HG03095 (cell line): ENCODE results near the gene MOGAT3.
"Not testable (repeated sequence)": the region's sequence is repeated elsewhere in the genome, so short reads cannot be mapped to it uniquely, and the experiment has no call there.

Source experiments
- ATAC-seq: cut with Tn5 transposase; IDR thresholded peaks from one replicate; pipeline ENCODE4 v1.9.1; 2021; ENCODE audit warnings: moderate library complexity; ENCODE audit not compliant: unreplicated experiment

MOGAT3 gene

DNA sequence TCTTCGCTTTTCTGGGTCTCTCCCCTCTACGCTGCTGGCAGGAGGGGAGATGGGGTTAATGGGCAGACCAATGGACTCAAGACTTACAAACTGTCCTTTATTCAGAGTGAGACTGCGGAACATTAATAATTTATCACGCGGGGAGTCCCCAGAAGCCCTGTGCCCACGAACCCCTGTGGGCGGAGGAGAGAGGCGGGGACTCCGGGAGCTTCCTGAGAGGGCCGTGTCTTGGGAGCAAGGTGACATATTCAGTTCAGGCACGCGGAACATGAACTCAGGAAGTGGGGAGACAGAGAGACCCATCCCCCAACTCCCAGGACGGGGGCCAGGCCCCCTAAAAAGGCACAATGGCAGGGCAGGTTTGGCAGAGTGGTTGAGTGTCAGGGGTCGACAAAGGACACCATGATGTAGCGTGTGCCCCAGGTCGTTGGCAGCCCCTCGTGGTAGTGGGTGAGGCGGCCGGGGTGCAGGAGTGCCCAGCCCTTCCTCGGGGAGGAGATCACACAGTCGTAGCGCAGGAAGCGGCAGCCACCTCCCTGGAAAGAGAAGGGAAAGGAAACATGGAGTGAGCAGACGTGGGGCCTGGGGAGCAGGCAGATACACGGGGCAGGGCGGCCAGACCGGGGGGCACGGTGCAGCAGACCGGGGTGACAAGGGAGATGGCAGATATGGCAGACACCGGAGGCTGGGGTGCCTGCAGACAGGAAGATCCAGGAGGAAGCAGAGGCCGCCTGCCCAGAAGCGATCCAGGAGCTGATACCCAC, 5.2 kb upstream of the MOGAT3 start:
- ATAC-seq = no peak

DNA sequence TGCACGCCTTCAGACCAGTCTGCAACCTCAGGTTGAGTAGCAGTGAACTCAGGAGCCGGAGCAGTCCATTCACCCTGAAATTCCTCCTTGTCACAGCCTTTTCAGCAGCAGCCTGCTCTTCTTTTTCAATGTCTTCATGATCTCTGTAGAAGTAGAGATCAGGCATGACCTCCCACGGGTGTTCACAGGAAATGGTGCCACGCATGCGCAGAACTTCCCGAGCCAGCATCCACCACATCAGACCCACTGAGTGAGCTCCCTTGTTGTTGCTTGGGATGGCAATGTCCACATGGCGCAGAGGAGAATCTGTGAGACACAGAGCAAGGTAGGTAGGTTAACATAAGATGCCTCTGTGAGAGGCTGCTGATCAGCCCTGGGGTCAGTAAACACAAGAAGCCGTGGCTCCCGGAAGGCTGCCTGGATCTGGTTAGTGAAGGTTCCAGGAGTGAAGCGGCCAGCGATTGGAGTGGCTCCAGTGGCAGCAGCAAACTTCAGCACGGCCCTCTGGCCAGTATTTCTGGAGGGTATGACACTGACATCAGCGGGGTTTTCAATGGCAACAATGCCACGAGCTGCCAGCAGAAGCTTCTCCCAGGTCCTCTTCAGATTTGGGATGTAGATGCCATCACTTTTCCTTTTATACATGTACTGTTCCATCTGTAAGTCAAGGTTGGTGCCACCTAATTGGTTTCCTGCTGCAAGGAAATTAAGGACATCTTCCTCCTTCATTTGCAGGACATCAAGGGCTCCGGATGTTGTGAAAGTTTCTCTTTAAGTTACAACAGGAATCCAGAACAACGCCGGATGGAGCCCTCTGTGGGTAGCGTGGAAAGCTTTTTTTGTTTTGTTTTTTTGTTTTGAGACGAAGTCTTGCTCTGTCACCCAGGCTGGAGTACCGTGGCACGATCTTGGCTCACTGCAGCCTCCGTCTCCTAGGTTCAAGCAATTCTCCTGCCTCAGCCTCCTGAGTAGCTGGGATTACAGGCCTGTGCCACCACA, 3.2 kb upstream of the MOGAT3 start:
- ATAC-seq = not testable (repeated sequence)

DNA sequence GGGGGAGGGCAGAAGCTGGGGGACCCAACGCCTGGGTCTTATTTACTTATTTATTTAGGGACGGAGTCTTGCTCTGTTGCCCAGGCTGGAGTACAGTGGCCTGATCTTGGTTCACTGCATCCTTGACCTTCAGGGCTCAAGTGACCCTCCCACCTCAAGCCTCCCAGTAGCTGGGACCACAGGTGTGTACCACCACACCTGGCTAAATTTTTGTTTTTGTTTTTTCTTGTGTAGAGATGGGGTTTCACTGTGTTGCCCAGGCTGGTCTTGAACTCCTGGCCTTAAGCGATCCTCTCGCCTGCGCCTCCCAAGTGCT, 1.7 kb upstream of the MOGAT3 start:
- ATAC-seq = no peak

DNA sequence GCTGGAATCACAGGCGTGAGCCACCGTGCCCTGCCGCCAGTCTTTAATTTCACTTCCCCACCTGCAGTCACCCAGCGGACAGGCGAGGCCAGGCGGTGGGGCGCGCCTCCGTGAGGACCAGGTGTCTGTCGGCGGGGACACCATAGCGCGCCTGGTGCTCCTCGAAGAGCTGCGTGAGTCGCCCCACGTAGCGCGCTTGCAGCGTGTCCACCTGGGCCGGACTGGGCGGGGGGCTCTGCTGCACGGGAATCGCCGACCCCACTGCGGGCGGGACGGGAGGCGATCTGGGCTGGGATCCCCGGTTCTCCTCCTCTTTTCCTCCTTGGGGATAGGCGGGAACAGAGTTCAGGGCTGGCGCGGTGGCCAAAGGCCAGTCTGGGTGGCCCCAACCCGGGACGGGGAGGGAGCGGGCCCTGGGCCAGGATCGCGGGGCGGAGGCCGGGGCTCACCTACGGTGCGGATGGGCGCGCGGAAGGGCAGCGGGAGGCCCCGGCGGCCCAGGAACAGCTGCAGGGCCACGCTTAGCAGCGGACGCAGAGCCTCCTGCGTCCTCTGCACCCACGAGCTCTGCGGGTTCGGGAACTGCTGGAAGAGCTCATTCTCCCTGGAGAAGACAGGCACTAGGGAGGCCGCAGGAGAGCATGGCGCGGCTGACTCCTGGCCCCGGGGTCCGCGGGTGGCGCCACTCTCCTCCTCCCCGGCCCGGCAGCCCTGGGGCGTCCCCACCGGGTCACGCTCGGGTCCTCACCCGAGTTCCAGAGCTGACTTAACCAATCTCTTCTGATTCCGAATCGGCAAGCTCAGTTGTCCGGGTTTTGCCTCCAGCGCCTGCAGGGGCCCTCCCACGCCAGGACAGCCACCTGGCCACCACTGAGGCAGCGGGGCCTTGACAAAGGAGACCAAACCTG, 1.1 kb upstream of the MOGAT3 start:
- ATAC-seq = no peak

DNA sequence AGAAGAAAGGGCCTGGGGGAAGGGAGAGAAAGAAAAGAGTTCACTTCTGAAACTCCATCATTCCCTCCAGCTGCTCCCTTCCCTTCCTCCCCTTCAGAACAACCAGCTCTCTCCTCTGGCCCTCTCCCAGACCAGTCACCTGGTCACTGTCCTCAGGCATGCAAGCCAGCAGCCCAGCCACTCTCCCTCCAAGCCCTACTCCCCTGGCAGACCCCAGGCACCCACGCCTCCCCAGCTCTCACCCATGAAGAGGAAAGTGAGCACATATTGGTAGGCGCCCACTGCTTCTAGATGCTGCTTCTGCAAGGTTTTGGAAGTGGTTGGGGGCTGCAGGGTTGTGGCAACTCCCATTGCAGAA, 353 bp downstream of the MOGAT3 start:
- no peak for ATAC-seq

DNA sequence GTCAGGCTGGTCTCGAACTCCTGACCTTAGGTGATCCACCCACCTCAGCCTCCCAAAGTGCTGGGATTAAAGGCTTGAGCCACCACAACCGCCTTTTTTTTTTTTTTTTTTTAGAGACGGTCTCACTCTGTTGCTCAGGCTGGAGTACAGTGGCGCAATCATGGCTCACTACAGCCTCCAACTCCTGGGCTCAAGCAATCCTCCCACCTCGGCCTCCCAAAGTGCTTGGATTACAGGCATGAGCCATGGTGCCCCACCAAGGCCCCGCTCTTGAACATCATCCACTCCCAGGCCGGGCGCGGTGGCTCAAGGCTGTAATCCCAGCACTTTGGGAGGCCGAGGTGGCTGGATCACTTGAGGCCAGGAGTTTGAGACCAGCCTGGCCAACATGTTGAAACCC, 1.3 kb downstream of the MOGAT3 start:
- not testable (repeated sequence) for ATAC-seq

DNA sequence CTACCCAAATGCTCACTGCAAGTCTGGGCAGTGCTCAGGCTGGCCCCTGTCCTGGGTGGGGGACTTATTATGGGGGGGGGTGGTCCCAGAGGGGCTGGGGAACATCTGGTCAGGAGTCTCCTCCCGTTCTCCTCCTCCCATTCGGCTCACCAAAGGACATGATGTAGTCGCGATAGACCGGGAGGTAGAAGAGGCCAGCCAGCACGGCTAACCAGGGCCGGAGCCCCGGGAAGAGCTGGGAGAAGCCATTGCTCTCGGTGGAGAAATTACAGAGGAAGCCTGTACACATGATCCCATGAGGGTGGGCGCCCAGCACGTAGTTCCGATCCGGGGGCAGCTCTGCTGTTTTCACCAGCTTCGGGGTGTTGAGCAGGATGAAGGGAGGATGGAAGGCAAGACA, 2.4 kb downstream of the MOGAT3 start:
- no peak for ATAC-seq

DNA sequence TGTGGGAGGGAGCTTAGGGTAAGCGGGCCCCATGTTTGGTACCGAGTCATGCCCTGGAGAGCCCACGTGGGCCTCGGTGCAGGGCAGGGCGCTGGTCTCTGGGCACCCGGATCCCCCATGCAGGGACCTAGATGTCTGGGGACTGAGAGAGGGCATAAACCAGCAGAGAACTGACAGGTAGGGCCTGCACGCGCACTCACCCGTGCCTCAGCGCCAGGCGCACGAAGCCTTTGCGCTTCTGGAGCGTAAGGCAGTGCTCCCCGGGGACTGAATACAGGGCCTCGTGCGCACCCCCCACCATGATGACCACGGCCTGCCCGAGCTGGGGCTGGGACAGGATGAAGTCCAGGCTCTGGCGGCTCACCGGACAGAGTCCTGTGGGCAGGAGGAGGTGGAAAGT, 2.8 kb downstream of the MOGAT3 start:
- no peak for ATAC-seq

DNA sequence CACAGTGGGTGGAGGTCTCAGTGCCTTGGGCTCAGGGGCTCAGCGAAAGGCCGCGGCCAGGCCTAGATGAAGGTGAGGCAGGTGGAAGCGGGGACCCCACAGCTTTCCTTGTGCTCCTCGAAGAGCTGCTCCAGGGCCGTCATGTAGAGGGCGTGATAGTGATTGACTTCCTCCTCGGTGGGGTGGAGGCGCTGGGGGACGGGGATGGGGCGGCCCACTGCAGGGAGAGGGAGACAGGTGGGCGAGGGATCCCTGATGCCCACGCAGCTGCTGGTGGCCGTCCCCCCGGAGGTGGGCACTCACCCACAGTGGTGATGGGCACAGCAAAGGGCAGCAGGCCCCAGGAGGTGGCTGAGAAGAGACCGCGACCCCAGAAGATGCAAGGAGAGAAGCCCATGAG, 5.0 kb downstream of the MOGAT3 start:
- ATAC-seq = no peak

DNA sequence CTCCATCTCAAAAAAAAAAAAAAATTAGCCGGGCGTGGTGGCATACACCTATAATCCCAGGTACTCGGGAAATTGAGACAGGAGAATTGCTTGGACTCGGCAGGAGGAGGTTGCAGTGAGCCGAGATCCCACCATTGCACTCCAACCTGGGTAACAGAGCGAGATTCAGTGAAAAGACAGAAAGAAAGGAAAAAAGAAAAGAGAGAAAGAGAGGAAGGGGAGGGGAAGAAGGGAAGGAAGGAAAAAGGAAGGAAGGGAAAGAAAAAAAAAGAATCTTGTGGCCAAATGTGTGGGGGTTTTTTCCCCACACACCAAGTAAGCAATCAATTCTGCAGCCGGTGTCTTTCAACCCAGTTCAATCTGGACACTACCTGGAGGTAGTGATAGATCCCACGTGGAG, 11.7 kb downstream of the MOGAT3 start:
- ATAC-seq = no peak

DNA sequence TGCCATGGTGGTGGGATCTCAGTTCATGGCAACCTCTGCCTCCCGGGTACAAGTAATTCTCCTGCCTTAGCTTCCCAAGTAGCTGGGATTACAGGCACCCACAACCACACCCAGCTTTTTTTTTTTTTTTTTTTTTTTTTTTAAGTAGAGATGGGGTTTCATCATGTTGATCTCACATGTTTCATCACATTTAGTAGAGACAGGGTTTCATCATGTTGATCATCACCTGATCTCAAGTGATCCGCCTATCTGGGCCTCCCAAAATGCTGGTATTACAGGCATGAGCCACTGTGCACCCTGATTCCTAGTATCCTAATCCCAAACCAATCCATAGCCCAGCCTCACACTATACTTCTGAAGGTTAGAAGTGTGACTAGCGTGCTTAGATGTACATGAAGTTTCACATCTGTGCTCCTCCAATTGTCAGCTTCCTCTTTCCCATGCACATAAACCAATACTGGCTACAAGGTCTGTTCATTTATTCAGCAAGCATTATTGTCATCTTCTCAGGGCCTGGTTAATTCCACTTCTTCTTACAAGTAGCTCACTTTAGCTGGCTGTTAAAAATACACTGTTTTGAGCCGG, 13.9 kb downstream of the MOGAT3 start:
- no peak for ATAC-seq

DNA sequence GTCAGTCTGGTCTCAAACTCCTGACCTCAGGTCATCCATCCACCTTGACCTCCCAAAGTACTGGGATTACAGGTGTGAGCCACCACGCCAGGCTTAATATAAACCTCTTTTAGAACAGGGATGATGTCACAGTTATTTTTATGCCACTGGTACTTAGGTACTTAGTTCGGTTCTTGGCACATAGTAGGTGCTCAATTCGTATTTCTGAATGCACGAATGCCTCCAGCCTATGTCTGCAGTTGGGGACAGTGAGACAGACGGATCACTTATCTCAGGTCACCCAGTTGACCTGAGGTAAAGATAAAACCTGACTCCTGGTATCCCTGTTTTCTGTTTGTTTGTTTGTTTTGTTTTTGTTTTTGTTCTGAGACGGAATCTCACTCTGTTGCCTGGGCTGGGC, 14.6 kb downstream of the MOGAT3 start:
- ATAC-seq = no peak

DNA sequence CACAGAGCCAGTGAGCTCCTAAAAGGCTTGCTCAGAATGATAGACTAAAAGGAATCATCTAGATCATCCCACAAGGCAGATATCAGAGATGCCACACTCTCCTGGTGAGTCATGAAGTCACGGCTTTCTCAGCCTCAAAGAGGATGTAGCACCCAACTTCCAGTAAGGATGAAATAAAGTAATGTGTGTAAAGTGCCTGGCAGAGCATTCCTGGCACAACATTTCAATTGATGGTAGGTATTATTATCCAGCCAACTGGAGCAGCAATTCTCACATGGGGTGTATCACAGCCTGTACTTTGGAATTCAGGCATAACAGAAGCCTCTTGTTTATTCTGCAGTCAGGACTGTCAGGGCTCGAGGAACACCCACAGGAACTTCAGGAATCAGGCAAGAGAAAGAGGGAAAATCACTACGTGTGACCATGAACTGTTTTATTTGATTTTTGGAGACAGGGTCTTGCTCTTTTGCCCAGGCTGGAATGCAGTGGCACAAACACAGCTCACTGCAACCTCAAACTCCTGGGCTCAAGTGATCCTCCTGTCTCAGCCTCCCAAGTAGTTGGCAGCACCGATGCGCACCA, 15.5 kb downstream of the MOGAT3 start:
- ATAC-seq = no peak

DNA sequence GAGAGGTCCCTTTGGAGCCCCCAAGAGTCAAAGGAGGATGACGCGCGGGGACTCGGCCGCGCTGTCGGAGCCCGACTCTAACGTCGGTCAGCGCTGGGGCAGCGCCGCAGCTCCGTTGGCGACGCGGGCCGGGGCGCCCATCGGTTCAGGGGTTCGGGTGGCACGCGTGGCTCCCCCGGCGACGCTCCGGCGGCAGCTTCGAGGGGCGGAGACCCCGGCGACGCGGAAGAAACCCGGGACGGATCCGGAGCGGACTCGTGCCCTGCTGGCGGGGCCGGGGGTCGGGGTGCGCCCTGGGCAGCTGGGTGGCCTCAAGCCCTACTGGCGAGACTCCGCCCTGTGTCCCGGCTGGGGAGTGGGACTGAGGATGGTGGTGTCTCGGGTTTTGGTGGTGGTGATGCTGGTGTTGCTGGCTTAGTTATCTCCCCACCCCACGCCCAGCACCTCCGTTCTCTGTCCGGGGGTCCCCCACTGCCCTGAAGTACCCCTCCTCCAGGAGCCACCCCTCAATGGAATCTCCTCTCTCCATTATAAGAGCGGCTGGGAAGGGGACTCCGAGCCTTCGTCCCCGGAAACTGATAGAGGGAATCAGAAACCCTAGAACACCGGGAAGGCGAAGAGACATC, 20.6 kb downstream of the MOGAT3 start, which contains the start of gene NAT16:
TSS of gene NAT16 (minus strand) at position 164 of the 626 bp plus-strand sequence. CDS start 5,486 bp downstream, outside the sequence.
- ATAC-seq = no peak

DNA sequence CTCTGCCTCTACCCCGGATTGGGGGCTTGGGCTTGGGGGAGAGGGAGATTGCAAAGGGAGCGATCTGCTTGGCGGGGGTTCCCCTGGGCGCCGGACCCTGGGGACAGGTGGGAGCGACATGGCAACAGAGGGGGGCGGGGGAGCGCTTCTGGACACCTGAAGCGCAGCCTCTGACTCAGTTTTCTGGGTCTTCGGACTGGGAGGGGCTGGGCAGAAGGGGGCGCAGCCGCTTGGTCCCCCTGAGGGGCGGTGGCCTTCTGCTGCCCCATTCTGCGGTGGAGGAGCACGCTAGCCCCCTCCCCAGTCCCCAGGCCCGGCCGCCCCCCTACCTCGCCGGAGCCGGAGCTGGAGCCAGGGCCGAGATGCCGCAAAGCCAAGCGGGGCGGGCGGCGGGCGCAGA, 21.1 kb downstream of the MOGAT3 start:
- ATAC-seq = no peak

DNA sequence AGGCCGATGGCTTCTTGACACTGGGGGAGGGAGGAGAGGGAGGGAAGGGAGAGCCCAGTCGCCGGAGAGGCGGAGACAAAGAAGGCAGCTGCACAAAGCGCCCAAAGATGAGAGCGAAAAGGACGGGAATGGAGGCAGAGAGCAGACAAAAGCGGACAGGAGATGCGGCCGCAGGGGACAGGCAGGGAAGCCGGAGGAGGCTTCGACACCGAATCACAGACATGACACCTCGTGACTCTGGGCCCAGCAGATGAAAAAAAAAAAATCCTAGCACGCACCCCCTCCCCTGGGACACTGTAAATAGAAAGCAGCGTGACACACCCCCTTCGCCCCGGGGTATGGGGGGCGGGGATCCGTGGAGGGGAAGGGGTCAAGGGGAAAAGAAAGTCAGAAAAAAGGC, 21.7 kb downstream of the MOGAT3 start:
- no peak for ATAC-seq

DNA sequence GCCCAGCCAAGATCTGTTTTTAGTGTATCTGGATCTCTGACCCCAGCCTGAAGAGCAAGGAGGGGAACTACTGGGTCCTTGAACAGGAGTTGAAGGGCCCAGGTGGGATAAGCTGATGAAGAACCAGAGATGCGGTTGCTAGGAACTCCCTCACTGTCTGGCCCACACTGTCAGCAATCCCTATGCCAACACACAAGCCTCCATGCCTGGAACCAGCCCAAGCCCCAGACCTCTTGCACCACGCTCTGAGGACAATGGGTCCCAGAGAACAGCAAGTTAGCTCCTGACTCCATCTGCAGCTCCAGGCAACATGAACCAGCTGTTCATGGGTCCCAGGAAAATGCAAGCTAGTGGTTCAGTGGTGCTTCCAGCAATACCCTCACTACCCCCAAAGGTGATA, 23.2 kb downstream of the MOGAT3 start:
- no peak for ATAC-seq

DNA sequence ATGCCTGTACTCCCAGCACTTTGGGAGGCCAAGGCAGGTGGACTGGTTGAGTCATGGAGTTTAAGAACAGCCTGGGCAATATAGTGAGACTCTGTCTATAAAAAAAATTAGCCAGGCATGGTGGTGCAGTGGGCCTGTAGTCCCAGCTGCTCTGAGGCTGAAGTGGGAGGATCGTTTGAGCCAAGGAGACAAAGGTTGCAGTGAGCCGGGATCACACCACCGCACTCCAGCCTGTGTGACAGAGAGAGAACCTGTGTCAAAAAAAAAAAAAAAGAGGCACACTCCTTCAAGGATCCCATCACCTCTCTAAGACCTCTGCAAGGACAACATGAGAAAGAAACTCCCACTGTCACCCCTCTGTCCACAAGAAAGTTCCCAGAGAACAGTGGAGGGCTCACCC, 25.2 kb downstream of the MOGAT3 start:
- no peak for ATAC-seq

DNA sequence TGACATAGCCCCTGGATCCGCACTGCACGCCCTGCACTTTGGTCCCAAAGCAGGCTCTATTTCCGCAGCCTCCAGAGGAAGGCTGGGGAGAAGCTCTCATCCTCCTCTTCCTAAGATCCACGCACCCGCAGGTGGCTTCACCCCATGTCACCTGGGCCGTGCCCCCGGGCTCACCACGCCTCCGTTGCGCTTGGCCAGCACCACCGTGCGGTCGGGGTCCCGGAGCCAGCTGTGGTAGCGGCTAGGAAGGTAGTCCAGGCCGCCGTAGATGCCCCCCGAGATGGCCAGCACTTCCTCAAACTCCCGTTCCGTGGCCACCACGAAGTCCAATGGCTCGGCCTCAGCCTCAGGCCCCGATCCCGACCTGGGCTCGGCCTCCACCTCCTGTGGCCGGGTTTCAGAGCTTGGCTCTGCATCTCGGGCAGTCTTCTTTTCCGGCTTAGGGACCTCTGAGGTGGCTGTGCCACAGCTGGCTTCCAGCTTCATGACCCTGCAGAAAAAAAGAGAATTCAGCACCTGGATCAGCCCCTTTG, 26.4 kb downstream of the MOGAT3 start:
- no peak for ATAC-seq
